ENCODE measurements around the gene PNPLA6. TPM values are rescaled to one million over a fixed set of nuclear protein-coding genes. Genes with fewer than 3 reads are reported as not detected.
A peak's percentile ranks its signal among the peaks of the same experiment; 100 is the strongest.
"Not testable (repeated sequence)": the region's sequence is repeated elsewhere in the genome, so short reads cannot be mapped to it uniquely, and the experiment has no call there.

The PNPLA6 gene
- total RNA-seq, 2 donors from 2014 or later, result 95.1 to 97.2 TPM

DNA sequence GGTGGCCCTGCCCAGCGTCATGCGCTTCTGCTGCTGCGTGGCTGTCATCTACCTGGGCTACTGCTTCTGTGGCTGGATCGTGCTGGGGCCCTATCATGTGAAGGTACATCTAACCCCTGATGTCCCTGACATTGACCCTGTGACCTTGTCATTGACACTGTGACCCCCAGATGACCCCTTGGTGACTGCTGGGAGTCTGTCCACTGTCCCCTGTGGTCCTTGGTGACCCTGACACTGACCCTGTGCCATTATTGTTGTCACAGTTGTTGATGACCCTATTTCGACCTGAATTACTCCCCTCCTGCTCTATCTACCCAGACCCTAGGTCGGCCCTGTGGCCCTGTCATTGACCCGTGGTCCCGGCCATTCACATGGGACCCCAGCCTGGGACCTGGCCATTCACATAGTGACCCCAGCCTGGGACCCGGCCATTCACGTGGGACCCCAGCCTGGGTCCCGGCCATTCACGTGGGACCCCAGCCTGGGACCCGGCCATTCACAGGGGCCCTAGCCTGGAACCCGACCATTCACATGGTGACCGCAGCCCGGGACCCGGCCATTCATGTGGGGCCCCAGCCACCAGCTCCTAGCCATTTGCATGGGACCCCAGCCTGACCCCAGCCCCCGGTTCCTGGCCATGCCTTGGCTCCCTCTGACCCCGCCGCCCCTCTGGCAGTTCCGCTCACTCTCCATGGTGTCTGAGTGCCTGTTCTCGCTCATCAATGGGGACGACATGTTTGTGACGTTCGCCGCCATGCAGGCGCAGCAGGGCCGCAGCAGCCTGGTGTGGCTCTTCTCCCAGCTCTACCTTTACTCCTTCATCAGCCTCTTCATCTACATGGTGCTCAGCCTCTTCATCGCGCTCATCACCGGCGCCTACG is 5.7 kb upstream of the PNPLA6 start:
- Mint-ChIP-seq H3K4me1 (peaks cover 10% of the 10 kb centered on the region), H3K27me3 (no peaks in the 10 kb centered on the region), H3K27ac (no peak overlapping the region), H3K36me3 (ENCODE audit: low read depth) (peaks cover 3% of the 10 kb centered on the region), H3K4me3 (no peak overlapping the region)
- H3K9me3 ChIP-seq (ENCODE audit: control insufficient read depth, low read length, poor library complexity, severe bottlenecking), result no peaks in the 10 kb centered on the region
- DNase-seq (no peak), ATAC-seq (no peak)

DNA sequence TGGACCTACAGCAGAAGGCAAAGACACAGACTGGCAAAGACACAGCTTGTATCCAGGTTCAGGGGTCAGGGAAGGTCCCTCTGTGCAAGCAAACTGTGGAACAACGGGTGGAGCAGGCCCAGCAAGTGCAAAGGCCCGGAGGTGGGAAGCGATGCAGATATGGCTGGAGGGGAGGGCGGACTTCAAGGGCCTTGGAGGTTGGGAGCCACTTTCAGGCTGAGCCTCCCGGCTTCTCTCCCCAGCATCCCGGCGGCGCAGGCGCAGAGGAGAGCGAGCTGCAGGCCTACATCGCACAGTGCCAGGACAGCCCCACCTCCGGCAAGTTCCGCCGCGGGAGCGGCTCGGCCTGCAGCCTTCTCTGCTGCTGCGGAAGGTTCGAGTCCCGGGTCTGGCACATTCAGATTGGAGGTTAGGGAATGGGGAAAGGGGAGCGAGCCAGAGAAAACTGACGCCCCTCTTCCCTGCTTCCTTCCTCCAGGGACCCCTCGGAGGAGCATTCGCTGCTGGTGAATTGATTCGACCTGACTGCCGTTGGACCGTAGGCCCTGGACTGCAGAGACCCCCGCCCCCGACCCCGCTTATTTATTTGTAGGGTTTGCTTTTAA is 2.1 kb upstream of the PNPLA6 start:
- no peaks in the 10 kb centered on the region for H3K27me3 Mint-ChIP-seq
- H3K4me3 Mint-ChIP-seq, result peak overlapping the region; percentile 96
- no peak overlapping the region for H3K27ac Mint-ChIP-seq
- no peaks in the 10 kb centered on the region for H3K9me3 ChIP-seq (ENCODE audit: control insufficient read depth, low read length, poor library complexity, severe bottlenecking)
- DNase-seq (no peak), ATAC-seq (no peak)
- H3K4me1 Mint-ChIP-seq, result peaks cover 22% of the 10 kb centered on the region
- H3K36me3 Mint-ChIP-seq (ENCODE audit: low read depth), result peaks cover 3% of the 10 kb centered on the region

GRCh38 chr19:7533925-7534480 is 1.5 kb upstream of the PNPLA6 start:
- H3K4me1 Mint-ChIP-seq, result peaks cover 21% of the 10 kb centered on the region
- H3K4me3 Mint-ChIP-seq, result peak overlapping the region; percentile 96
- DNase-seq (peak; percentile 71 to 79 (median 77)), ATAC-seq (peak; percentile 61)
- peaks cover 3% of the 10 kb centered on the region for H3K36me3 Mint-ChIP-seq (ENCODE audit: low read depth)
- peak overlapping the region; percentile 95 for H3K27ac Mint-ChIP-seq
- no peaks in the 10 kb centered on the region for H3K9me3 ChIP-seq (ENCODE audit: control insufficient read depth, low read length, poor library complexity, severe bottlenecking)
- H3K27me3 Mint-ChIP-seq, result no peaks in the 10 kb centered on the region

- no peaks in the 10 kb centered on the region for H3K27me3 Mint-ChIP-seq
- H3K27ac Mint-ChIP-seq, result peak overlapping the region; percentile 95
- peak overlapping the region; percentile 96 for H3K4me3 Mint-ChIP-seq
- peaks cover 19% of the 10 kb centered on the region for H3K4me1 Mint-ChIP-seq
- H3K9me3 ChIP-seq (ENCODE audit: control insufficient read depth, low read length, poor library complexity, severe bottlenecking), result no peaks in the 10 kb centered on the region
- H3K36me3 Mint-ChIP-seq (ENCODE audit: low read depth), result no peaks in the 10 kb centered on the region
- peak; percentile 9 for ATAC-seq
- DNase-seq, result no peak
Observed at GRCh38 chr19:7534531-7535046, 928 bp upstream of the PNPLA6 start.

DNA sequence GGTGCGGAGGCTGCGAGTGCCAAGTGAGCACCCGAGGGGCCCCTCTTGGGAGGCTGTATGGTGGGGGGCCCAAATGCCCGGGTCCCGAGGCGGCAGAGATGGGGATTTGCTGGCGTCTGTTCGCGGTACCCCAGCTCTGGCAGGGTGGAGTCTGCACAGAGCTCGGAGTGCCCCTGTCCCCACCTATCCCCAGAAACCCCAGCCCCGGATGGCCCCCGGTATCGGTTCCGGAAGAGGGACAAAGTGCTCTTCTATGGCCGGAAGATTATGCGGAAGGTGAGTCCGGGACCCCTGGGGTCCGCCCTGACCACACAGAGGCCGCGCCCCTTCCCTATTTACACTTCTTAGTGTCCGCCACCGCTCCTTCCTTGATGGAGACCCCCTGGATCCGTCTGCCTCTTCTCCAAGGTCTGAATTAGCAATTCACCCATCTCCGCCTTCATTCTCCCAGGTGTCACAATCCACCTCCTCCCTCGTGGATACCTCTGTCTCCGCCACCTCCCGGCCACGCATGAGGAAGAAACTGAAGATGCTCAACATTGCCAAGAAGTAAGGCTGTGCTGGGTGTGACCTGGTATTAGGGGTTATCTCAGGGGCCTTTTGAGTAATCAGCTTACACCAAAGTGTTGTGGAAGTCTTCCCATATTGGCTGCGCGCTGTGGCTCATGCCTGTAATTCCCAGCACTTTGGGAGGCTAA is 630 bp downstream of the PNPLA6 start:
- Mint-ChIP-seq H3K36me3 (ENCODE audit: low read depth) (no peaks in the 10 kb centered on the region), H3K27me3 (no peaks in the 10 kb centered on the region), H3K4me1 (peaks cover 19% of the 10 kb centered on the region), H3K27ac (peak overlapping the region; percentile 95), H3K4me3 (peak overlapping the region; percentile 96)
- DNase-seq, result no peak
- H3K9me3 ChIP-seq (ENCODE audit: control insufficient read depth, low read length, poor library complexity, severe bottlenecking), result no peaks in the 10 kb centered on the region
- no peak for ATAC-seq

- not testable (repeated sequence) for H3K9me3 ChIP-seq (ENCODE audit: control insufficient read depth, low read length, poor library complexity, severe bottlenecking); H3K27me3 Mint-ChIP-seq; H3K27ac Mint-ChIP-seq; DNase-seq; H3K4me3 Mint-ChIP-seq; ATAC-seq; H3K36me3 Mint-ChIP-seq (ENCODE audit: low read depth)
- H3K4me1 Mint-ChIP-seq, result peaks cover 17% of the 10 kb centered on the region
Observed at GRCh38 chr19:7538990-7539389, 3.5 kb downstream of the PNPLA6 start.

DNA sequence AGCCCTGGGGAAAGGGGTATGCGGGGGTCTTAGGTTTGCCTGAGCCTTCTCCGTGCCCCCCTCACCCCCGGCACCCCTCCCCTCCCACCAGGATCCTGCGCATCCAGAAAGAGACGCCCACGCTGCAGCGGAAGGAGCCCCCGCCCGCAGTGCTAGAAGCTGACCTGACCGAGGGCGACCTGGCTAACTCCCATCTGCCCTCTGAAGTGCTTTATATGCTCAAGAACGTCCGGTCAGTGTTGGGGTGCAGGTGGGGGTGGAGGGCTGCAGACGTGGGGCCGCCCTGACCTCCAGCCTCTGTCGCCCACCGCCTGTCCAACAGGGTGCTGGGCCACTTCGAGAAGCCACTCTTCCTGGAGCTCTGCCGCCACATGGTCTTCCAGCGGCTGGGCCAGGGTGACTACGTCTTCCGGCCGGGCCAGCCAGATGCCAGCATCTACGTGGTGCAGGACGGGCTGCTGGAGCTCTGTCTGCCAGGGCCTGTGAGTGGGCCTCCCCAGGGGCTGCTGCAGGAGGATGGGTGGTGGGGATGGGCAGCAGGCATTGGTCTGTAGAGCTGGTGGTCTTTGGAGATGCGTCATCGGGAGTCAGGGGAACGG is 4.4 kb downstream of the PNPLA6 start:
- Mint-ChIP-seq H3K4me3 (no peak overlapping the region), H3K36me3 (ENCODE audit: low read depth) (peaks cover 3% of the 10 kb centered on the region), H3K4me1 (peaks cover 14% of the 10 kb centered on the region), H3K27me3 (no peaks in the 10 kb centered on the region), H3K27ac (no peak overlapping the region)
- H3K9me3 ChIP-seq (ENCODE audit: control insufficient read depth, low read length, poor library complexity, severe bottlenecking), result no peaks in the 10 kb centered on the region
- ATAC-seq (no peak), DNase-seq (no peak)

- DNase-seq (no peak), ATAC-seq (no peak)
- Mint-ChIP-seq H3K4me1 (peaks cover 12% of the 10 kb centered on the region), H3K4me3 (peak overlapping the region; percentile 39), H3K27ac (no peak overlapping the region), H3K27me3 (no peaks in the 10 kb centered on the region), H3K36me3 (ENCODE audit: low read depth) (peaks cover 4% of the 10 kb centered on the region)
- no peaks in the 10 kb centered on the region for H3K9me3 ChIP-seq (ENCODE audit: control insufficient read depth, low read length, poor library complexity, severe bottlenecking)
Observed at GRCh38 chr19:7540761-7541474, 5.4 kb downstream of the PNPLA6 start.

DNA sequence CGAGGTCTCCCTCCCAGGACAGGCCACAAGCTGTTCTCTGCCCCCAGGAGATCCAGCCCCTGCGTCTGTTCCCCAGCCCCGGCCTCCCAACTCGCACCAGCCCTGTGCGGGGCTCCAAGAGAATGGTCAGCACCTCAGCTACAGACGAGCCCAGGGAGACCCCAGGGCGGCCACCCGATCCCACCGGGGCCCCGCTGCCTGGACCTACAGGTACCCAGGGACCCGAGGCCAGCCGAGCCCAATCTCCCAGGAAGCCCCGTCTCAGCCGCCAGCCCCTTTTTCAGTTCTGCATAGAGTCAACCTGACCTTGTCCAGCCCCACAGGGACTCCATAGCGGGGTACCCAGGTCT is 5.9 kb downstream of the PNPLA6 start:
- H3K27ac Mint-ChIP-seq, result peak overlapping the region; percentile 6
- H3K4me3 Mint-ChIP-seq, result peak overlapping the region; percentile 39
- DNase-seq (no peak), ATAC-seq (no peak)
- peaks cover 10% of the 10 kb centered on the region for H3K4me1 Mint-ChIP-seq
- H3K27me3 Mint-ChIP-seq, result no peaks in the 10 kb centered on the region
- H3K36me3 Mint-ChIP-seq (ENCODE audit: low read depth), result peaks cover 5% of the 10 kb centered on the region
- no peaks in the 10 kb centered on the region for H3K9me3 ChIP-seq (ENCODE audit: control insufficient read depth, low read length, poor library complexity, severe bottlenecking)

- Mint-ChIP-seq H3K4me3 (no peak overlapping the region), H3K27ac (peak overlapping the region; percentile 6), H3K27me3 (no peaks in the 10 kb centered on the region), H3K4me1 (peaks cover 8% of the 10 kb centered on the region), H3K36me3 (ENCODE audit: low read depth) (peaks cover 5% of the 10 kb centered on the region)
- ATAC-seq (no peak), DNase-seq (no peak)
- H3K9me3 ChIP-seq (ENCODE audit: control insufficient read depth, low read length, poor library complexity, severe bottlenecking), result no peaks in the 10 kb centered on the region
Observed at GRCh38 chr19:7541828-7542443, 6.4 kb downstream of the PNPLA6 start.

GRCh38 chr19:7542556-7543348 is 7.2 kb downstream of the PNPLA6 start:
- no peak overlapping the region for H3K27ac Mint-ChIP-seq
- no peak for DNase-seq
- H3K9me3 ChIP-seq (ENCODE audit: control insufficient read depth, low read length, poor library complexity, severe bottlenecking), result no peaks in the 10 kb centered on the region
- H3K27me3 Mint-ChIP-seq, result no peaks in the 10 kb centered on the region
- H3K36me3 Mint-ChIP-seq (ENCODE audit: low read depth), result peaks cover 5% of the 10 kb centered on the region
- H3K4me1 Mint-ChIP-seq, result peaks cover 5% of the 10 kb centered on the region
- ATAC-seq, result no peak
- H3K4me3 Mint-ChIP-seq, result no peak overlapping the region

Data from T-helper 17 cell (primary cell).